Measurements from ENCODE around the gene TPST2. TPM values are rescaled to one million over a fixed set of nuclear protein-coding genes. Genes with fewer than 3 reads are reported as not detected.

The TPST2 gene
- total RNA-seq, 1 experiment from 2014 or later = 23.1 TPM

DNA sequence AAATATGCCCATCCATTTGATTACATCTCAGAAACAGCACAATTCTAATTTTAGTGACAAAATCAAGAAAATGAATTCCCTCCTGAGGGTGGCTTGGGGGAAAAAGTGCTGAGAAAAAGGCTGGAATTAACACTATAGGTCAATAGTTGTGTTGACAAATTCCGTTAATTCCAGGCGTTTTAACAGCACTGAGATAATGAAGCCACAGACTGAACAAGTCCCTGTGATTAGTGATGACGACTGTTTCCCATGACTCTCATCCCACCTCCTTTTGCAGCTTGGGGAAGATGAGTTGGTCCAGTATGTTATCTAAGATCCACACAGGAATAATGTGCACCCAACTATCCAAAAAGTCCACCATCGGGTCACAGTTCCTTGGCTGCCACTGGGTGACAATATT is 93.5 kb downstream of the TPST2 start:
- no peak for DNase-seq (ENCODE audit: low read depth)

DNA sequence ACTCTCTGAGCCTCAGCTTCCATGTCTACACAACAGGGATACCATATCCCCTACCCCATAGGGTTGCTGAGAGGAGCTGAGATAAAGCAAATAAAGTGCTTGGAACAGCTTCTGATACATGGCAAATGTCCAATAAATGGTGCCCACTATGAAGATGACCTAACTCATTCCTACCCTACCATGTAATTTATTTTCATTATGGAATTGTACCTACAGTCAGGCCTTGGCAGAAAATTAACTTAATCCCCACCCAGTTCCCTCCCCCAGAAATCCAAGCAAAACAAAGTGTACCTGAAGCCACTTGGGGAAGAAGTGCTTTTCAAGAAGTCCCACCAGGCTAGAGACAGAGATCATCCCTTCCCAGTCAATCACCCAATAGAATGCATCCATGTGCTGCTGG is 95.4 kb downstream of the TPST2 start:
- no peak for DNase-seq (ENCODE audit: low read depth)

DNA sequence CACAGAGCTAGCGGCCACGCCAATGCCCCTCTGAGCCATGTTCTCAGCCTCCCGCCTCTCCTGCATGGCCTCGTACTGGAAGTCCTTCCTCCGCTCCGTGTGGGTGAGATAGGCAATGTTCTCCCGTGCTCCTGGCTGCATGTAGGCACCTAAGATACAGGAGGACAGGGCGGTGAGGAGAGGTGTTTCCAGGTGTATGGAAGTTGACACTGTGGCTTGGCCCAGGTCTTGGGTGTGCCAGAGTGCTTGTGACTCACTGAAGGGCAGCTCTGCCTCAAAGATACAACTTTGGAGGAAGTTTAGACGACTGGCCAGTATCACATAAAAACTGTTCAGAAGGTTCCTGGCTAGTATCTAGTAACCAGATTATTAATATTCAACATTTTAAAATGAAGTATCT is 97.7 kb downstream of the TPST2 start:
- DNase-seq (ENCODE audit: low read depth) = no peak

DNA sequence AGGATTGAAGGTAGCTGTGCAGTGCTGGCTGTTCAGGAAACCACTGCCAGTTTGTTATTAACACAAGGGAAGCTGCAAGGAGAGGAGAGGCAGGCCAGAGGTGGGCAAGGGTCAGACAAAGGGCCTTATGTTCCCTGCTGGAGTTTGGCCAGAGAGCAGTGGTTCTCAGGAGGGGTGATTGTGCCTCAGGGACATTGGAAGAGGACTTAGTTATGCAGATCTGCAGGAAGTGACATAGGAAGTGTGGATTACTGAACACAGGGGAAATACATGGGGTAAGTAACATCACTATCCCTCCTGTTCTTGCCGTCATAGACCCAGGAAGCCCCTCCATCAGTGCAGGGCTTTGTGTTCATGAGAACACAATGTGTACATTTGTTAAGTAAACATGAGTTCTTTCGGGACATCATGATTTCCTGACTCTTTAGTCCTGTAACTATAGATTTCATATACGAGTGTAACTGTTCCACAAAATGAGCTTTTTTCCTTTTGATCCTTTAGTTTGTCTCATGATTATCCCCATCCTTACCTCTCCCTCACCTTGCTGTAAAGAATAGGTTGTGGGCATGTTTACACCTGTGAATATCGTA is 100.4 kb downstream of the TPST2 start:
- no peak for DNase-seq (ENCODE audit: low read depth)

DNA sequence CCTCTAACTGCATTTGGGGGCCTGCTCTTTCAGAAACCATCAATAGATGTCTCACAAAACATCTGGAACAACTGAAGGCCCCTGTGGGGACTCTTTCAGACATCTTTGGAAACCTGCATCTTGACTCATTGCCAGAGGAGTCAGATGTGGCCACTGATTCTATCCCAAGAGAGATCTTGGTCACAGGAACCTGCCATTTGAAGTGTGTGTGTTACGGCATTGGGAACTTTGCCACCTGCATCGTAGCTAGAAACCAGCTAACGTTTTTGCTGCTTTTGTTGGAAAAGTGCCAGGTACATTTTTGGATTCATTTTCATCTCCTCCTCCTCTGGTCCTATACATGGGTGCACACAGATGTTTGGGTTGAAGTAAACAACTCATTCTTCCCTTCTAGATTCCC is 101.9 kb downstream of the TPST2 start:
- DNase-seq (ENCODE audit: low read depth) = no peak

DNA sequence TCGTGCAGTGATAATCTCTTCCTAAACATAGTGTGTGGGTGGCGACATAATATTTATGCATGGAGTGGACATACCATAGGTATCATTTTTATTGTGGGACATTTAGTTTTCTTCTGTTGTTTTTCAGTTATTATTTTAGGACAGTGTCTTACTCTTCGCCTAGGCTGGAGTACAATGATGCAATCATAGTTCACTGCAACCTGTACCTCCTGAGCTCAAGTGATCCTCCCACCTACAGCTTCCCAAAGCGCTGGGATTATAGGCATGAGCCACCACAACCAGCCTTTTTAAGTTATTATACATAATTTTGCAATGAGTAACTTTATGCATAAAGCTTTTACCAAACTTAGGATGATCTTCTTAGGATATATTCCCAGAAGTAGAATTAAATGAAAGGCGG is 103.5 kb downstream of the TPST2 start:
- DNase-seq (ENCODE audit: low read depth) = no peak

DNA sequence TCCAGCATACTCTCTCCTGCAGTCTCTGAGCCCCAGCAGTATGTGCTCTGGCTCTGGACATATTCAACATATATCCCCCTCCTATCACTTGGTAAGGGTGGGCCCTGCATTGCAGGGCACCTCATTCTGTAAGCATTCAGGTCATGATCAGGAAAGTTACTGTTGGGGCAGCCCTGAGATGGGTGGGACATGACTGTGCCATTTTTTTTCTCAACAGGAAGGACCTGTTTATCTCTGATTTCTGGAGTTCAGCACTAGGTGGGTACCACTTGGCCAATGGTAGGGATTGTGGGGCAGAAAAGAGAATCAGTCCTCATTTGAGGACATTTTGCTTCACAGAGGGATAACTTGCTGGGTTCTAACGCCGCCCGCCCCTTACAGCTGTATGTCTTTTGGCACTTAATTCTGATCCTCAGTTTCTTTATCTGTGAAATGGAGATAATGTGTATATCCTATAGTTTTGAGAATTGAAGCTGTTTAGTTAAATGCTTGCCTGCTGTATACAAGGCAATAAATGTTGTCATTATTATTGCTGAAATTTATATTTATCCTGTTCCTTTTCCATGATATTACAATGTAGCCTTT is 104.0 kb downstream of the TPST2 start:
- no peak for DNase-seq (ENCODE audit: low read depth)

DNA sequence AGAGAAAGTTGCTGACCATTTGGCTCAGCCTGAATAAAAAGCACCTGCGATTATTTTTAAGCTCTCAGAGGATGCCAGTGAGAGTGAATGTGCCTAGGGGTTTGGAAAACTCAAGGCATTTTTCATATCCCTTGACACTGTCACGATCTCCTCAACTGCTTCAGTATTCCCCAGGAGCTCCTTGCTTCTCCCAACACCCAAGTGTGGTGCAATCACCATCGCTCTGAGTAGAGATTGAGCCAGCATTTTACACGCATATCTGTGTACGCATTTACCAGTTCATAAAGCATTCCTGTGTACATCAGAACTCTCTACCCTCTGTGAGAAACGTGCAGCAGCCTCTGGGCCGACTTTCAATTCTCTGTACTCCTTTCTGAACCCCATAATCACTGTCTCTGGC is 104.9 kb downstream of the TPST2 start:
- DNase-seq (ENCODE audit: low read depth) = no peak

DNA sequence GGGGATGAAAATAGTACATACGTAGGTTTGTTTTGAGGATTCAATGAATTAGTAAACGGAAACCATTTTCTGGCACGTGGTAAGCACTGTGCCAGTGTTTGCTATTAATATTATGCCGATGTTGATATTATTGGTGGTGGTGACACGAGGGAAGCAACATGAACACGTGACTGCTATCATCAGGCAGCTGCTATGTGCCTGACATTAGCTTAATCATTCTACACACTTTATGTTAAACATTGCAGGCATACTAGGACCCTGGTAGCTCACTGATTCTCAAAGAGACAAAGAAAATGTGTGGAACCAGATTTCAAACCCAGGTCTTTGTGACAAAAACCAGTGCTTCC is 105.6 kb downstream of the TPST2 start:
- DNase-seq (ENCODE audit: low read depth) = peak; percentile 17

DNA sequence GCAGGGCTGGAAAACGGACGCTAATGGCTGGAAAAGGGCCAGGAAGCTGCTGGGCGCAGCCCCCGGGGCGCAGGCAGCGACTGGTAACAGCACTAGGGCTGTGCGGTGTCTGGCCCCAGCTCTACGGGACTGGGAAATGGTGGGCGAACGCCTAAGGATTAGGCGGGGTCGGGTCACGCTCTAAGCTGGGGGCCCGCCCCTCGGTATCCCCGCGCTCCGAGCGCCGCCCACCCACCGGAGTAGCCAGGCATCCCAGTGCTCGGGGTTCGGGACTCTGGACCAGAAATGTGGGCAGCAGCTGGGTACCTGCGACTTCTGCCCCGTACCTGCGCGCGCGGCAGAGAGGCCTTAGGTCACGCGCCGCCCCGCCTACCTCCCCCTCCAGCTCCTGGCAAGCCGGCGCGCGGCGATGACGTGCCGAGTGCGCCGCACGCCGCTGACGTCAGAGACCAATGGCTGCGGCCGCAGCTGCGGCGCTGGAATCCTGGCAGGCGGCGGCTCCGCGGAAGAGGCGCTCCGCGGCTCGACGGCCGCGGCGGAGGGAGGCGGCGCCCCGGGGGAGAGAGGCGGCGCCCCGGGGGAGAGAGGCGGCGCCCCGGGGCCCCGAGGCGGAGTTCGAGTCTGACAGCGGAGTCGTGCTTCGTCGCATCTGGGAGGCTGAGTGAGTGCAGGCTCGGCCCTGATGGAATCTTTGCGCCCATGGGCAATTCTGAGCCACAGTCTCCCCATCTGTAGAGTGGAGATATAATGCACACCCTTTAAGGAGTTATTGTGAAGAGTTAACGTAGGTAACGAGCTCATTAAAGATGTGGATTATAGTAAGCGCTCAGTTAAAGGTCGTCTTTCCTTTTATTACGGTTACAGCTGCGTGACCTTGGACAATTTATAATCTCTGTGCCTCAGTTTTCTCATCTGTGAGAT is 106.2 kb downstream of the TPST2 start, which contains the start of the genes HPS4 and SRRD:
Gene HPS4, minus strand, starts transcription at position 345 of the 921 bp plus-strand sequence. CDS start 2,021 bp downstream, outside the sequence.
Gene SRRD, plus strand, starts transcription at position 439 of the 921 bp plus-strand sequence. Its CDS starts 14 bp downstream, at position 453.
- DNase-seq (ENCODE audit: low read depth) = peak; percentile 96

DNA sequence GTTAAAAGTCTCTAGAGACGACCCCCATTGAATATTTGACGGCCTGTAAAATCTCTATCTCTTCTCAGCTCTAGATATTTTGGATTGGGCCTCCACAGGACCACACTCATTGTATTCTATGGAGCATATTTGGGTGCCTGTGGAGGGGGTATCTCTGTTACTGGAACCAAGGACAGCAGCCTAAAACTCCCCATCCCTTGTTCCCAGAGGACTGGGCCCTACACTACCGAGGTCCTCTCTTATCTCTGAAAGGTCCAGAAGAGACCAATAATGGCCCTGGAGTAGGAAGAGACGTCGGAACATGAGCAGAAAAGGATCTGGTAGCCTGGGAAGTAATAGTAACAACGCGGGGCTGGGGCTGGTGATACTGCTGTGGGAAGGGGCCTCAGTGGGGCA is 106.9 kb downstream of the TPST2 start:
- no peak for DNase-seq (ENCODE audit: low read depth)

DNA sequence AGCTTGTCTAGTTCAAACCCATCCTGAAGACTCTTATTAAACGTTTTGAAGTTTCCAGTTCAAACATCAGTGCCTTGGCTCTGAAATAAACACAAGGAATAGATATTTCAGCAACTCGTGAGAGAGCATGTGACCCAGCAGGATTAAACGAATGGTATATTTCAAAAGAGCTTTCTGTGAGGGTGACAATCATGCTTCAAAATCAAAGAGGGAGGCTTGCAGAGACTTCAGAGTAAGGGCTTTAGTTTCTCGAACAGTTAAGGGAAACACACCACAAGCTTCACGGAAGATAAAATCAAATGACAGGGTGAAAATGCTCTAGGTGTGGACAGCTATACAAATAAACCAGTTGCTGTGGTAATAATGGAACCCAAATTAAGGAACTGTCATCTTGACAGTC is 107.8 kb downstream of the TPST2 start:
- DNase-seq (ENCODE audit: low read depth) = no peak

DNA sequence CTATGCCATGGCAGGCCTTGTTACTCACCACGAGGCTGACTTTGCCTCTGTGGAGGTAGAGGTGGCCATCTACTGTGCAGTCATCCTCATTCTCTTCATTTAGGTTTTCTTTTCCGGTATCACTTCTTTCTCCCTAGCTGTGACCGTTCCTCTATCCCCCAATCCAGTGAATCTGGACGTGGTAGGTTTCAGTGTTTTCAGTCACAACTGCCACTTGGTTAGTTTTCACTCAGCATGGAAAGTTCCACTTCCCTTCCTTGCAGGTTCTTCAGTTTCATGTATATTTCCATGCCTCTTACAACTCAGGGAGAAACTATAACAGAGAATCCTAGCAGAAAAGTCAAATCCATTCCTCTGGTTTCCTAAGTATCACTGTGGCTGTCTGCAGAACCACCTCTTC is 108.2 kb downstream of the TPST2 start:
- DNase-seq (ENCODE audit: low read depth) = no peak

DNA sequence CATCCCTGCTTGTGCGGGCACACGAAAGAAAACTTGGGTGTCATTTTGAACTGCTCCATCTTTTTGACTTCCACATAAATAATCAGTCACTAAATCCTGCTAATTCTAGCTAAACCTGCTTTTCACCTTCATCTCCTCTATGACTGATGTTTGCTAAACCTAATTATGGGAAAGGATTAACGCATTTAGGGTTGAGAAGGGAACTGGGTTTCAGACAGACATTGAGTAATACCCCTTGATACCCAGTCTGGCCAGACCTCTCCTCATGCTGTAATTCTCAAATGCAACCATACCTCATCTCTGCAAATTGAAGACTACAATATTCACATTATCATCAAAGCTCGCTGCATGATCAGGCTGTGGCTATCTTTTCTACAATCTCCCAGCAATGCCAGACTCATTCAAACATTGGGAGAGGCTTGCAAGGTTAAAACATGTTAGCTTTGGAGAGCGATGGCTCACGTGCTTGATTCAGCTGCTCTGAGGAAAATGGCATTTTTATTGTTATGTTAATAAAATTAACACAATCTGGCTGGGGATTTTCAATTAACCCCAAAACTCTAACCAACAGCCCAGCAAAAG is 108.7 kb downstream of the TPST2 start:
- DNase-seq (ENCODE audit: low read depth) = no peak

DNA sequence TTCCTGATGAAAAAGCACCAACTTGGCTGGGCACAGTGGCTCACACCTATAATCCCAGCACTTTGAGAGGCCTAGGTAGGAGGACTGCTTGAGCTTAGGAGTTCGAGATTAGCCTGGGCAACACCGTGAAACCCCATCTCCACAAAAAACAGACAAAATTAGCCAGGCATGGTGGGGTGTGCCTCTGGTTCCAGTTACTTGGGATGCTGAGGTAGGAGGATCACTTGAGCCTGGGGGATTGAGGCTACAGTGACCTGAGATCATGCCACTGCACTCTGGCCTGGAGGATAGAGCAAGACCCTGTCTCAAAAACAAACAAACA is 109.4 kb downstream of the TPST2 start:
- no peak for DNase-seq (ENCODE audit: low read depth)

DNA sequence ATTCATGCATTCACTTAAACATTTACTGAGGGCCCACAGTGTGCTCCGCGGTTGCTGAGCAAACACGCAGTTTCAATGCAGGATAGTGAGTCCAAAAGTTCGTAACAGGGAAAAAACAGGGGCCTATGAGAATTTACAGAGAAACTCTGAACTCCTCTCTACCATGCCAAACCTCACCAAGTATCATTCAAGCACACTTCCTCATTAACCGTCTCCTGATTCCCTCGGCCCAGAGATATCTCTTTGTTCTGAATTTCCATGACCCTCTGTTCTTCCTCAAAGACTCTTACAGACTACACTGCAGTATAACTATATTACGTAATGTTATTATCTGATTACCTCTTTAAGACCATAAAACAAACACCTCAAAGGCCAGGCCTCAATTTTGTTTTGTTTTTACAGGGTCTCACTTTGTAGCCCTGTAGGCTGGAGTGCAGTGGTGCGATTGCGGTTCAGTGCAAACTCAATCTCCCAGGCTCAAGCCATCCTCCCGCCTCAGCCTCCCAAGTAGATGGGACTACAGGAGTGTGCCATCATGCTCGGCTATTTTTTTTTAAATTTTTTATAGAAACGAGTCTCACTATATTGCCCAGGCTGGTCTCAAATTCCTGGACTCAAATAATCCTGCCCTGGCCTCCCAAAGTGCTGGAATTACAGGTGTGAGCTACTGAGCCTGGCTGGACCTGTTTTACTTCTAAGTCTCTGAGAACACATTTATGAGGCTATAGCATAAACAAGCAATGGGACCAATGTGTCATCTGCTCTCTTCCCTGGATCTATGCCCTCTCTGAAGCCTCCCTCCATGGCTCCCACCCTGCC is 109.9 kb downstream of the TPST2 start:
- peak; percentile 16 for DNase-seq (ENCODE audit: low read depth)

DNA sequence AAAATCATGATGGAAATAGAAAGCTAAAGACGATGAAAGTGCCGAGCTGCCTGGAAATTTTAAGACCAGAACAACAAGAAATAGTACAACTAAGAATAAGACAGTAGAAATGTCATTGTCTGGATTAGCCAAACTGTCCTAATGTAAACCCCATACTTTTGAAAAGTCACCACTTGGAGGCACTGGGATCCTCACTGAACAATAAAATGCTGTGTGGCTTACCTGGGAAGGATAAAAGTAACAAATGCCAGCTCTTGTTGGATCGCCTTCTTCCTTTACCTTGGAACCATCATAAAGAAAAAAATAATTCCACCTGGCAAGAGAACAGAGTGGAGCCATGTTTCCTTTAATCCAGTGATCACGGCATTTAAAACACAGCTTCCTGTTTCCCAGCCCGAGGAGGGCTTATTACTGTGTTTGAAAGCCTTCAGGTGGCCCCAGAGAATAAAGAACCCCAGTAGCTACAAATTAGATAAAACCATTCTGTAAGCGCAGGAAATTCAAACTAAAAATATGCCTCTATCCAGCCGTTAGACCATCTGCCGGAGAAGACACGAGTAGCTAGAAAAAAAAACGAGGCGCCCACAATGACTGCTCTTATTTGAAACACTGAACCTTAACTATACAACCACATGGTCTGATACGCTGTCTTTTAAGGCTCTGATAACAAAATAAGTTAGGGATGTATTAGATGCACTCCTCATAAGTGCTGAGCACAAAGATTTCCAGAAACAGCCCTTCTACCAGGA is 110.7 kb downstream of the TPST2 start:
- no peak for DNase-seq (ENCODE audit: low read depth)

DNA sequence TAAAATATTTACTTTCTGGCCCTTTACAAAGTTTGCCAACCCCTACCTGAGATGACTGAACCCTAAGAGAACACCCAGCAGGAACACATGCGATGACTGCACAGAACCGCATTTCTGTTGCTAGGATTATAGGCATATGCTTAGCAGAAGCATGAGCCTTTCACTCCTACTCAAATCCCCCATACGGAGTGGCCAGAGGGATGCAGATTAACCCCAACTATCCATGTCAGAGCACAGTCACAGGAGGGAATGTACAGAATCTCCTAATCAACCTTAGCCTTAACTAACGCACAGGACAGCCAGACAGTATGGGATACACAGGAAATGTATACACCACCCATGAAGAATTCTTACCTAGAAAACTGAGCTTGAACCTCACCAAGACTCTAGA is 112.6 kb downstream of the TPST2 start:
- peak; percentile 11 for DNase-seq (ENCODE audit: low read depth)

DNA sequence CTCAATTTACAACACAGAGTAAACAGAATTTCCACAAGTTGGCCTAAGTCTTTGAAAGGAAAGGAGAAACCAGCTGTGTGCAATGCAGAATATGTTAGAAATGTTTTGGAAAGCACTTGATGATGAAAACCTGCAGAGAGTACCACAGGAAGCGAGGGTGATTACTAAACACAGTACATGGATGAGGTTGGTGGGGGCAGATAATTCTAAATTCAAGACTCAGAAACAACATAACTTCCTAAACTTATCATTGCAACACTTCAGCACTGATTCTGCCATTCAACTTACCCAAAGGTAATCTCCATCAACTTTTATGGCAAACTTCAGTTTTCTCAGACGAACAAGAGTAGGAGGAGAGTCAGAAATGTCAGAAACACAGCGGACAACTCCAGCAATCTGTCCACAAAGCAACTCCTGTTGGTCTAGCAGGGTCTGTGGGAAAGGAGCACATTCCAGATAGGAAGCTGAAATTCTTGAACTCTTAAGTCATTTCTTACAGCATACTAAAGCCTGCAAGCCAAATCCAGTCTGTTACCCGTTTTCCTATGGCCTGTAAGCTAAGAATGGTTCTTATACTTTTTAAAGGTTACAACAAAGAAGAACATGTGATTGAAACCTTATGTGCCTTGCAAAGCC is 113.1 kb downstream of the TPST2 start:
- peak; percentile 60 for DNase-seq (ENCODE audit: low read depth)

DNA sequence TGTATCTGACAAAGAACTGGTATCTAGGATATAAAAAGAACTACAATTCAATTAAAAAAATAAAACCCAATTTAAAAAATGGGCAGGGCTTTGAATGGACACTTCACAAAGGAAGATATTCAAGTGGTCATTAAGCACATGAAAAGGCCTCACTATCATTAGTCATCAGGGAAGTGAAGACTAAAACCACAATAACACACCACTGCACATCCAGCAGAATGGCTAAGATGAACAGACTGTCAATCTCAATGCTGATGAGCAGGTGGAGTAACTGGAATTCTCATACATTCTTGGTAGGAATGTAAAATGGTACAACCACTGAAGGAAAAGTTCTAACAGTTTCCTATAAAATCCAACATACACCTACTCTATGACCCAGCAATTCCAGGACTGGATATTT is 115.2 kb downstream of the TPST2 start:
- peak; percentile 50 for DNase-seq (ENCODE audit: low read depth)

All from Daoy (cell line).